ENCODE results near the gene ERBB2. TPM values are rescaled to one million over a fixed set of nuclear protein-coding genes. Genes with fewer than 3 reads are reported as not detected.

ERBB2 gene
- total and polyA plus RNA-seq, 2 of the 13 experiments (the other 11 are each of a cell fraction or from before 2014, with no cell fraction given), result 57.7 to 64.1 TPM

DNA sequence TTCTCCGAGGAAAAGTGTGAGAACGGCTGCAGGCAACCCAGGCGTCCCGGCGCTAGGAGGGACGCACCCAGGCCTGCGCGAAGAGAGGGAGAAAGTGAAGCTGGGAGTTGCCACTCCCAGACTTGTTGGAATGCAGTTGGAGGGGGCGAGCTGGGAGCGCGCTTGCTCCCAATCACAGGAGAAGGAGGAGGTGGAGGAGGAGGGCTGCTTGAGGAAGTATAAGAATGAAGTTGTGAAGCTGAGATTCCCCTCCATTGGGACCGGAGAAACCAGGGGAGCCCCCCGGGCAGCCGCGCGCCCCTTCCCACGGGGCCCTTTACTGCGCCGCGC is at the start of gene ERBB2 (continued):
- TF ChIP-seq, protein P1, sequence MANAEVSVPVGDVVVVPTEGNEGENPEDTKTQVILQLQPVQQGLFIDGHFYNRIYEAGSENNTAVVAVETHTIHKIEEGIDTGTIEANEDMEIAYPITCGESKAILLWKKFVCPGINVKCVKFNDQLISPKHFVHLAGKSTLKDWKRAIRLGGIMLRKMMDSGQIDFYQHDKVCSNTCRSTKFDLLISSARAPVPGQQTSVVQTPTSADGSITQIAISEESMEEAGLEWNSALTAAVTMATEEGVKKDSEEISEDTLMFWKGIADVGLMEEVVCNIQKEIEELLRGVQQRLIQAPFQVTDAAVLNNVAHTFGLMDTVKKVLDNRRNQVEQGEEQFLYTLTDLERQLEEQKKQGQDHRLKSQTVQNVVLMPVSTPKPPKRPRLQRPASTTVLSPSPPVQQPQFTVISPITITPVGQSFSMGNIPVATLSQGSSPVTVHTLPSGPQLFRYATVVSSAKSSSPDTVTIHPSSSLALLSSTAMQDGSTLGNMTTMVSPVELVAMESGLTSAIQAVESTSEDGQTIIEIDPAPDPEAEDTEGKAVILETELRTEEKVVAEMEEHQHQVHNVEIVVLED (CRISPR knock-in tag; IDR thresholded peaks at IDR 0.05; ENCODE audit: borderline replicate concordance), result no peak
- TF ChIP-seq TGIF2 (CRISPR knock-in tag; IDR thresholded peaks at IDR 0.05) (0 out of 2 replicates have a peak, but pooled peaks have one; percentile 5), SMYD3 (CRISPR knock-in tag; IDR thresholded peaks at IDR 0.05) (no peak), ZNF224 (CRISPR knock-in tag; IDR thresholded peaks at IDR 0.05) (no peak), SYNCRIP (IDR thresholded peaks at IDR 0.05; ENCODE audit: insufficient read depth, low read depth, low read length) (no peak), U2AF1 (optimal IDR thresholded peaks at IDR 0.05; ENCODE audit: low read depth, low read length) (no peak), FOXC1 (CRISPR knock-in tag; IDR thresholded peaks at IDR 0.05; ENCODE audit: borderline replicate concordance) (no peak), CBX5 (CRISPR knock-in tag; IDR thresholded peaks at IDR 0.05; ENCODE audit: borderline replicate concordance) (no peak), SOX13 (IDR thresholded peaks at IDR 0.05) (no peak), SOX13 (CRISPR knock-in tag; conservative IDR thresholded peaks at IDR 0.05 in 1 of 2, IDR thresholded peaks at IDR 0.05 in 1 of 2) (peak in 1 of 2 experiments; percentile 44; a peak in 2 of 4 replicates), ZNF101 (CRISPR knock-in tag; IDR thresholded peaks at IDR 0.05; ENCODE audit: borderline replicate concordance, low read depth) (no peak), PHB2 (IDR thresholded peaks at IDR 0.05; ENCODE audit: partially characterized antibody) (no peak), DMAP1 (CRISPR knock-in tag; IDR thresholded peaks at IDR 0.05) (peak; percentile 55; the same call in 1 of the 2 replicates), FOXK1 (CRISPR knock-in tag; IDR thresholded peaks at IDR 0.05; ENCODE audit: borderline replicate concordance, low read depth) (no peak)
- TF ChIP-seq, protein P2, sequence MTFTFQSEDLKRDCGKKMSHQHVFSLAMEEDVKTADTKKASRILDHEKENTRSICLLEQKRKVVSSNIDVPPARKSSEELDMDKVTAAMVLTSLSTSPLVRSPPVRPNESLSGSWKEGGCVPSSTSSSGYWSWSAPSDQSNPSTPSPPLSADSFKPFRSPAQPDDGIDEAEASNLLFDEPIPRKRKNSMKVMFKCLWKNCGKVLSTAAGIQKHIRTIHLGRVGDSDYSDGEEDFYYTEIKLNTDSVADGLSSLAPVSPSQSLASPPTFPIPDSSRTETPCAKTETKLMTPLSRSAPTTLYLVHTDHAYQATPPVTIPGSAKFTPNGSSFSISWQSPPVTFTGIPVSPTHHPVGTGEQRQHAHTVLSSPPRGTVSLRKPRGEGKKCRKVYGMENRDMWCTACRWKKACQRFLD (CRISPR knock-in tag; IDR thresholded peaks at IDR 0.05; ENCODE audit: borderline replicate concordance), result no peak
- TF ChIP-seq, protein P3, sequence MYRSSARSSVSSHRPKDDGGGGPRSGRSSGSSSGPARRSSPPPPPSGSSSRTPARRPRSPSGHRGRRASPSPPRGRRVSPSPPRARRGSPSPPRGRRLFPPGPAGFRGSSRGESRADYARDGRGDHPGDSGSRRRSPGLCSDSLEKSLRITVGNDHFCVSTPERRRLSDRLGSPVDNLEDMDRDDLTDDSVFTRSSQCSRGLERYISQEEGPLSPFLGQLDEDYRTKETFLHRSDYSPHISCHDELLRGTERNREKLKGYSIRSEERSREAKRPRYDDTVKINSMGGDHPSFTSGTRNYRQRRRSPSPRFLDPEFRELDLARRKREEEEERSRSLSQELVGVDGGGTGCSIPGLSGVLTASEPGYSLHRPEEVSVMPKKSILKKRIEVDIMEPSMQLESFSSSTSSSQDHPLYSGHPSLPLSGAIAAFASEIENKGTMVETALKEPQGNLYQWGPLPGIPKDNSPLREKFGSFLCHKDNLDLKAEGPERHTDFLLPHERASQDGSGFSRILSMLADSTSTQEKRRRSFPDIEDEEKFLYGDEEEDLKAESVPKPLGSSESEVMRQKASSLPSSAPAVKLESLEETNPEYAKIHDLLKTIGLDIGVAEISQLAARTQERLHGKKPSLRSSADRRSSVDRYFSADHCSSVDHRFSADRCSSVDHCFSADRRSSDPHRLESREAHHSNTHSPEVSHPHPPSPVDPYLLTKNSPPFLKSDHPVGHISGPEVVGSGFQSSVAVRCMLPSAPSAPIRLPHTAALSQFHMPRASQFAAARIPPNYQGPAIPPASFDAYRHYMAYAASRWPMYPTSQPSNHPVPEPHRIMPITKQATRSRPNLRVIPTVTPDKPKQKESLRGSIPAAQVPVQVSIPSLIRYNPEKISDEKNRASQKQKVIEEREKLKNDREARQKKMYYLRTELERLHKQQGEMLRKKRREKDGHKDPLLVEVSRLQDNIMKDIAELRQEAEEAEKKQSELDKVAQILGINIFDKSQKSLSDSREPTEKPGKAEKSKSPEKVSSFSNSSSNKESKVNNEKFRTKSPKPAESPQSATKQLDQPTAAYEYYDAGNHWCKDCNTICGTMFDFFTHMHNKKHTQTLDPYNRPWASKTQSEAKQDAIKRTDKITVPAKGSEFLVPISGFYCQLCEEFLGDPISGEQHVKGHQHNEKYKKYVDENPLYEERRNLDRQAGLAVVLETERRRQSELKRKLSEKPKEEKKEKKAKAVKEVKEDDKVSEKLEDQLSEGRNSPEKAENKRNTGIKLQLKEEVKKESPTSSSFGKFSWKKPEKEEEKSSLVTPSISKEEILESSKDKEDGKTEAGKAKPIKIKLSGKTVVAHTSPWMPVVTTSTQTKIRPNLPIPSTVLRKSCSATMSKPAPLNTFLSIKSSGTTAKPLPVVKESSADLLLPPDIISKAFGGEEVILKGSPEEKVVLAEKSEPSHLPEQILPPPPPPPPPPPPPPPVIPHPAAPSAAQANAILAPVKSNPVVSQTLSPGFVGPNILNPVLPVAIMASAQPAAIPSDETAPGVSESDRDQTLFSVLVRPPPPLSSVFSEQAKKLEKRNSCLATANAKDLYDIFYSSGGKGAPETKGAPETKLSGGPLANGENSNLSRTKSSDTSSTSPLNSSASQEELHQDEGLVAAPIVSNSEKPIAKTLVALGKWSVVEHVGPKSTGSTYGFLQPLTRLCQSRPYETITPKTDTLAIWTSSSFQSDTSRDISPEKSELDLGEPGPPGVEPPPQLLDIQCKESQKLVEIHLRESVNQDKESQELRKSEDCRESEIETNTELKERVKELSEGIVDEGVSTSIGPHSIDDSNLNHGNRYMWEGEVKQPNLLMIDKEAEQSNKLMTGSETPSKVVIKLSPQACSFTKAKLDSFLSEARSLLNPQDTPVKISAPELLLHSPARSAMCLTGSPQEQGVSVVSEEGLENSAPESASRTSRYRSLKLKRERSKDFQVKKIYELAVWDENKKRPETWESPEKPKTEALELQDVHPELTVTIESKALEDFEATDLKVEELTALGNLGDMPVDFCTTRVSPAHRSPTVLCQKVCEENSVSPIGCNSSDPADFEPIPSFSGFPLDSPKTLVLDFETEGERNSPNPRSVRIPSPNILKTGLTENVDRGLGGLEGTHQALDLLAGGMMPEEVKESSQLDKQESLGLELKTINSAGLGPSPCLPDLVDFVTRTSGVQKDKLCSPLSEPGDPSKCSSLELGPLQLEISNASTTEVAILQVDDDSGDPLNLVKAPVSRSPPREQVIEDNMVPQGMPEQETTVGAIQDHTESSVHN (CRISPR knock-in tag; IDR thresholded peaks at IDR 0.05), result no peak
- TF ChIP-seq, protein P4, sequence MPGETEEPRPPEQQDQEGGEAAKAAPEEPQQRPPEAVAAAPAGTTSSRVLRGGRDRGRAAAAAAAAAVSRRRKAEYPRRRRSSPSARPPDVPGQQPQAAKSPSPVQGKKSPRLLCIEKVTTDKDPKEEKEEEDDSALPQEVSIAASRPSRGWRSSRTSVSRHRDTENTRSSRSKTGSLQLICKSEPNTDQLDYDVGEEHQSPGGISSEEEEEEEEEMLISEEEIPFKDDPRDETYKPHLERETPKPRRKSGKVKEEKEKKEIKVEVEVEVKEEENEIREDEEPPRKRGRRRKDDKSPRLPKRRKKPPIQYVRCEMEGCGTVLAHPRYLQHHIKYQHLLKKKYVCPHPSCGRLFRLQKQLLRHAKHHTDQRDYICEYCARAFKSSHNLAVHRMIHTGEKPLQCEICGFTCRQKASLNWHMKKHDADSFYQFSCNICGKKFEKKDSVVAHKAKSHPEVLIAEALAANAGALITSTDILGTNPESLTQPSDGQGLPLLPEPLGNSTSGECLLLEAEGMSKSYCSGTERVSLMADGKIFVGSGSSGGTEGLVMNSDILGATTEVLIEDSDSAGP (CRISPR knock-in tag; IDR thresholded peaks at IDR 0.05; ENCODE audit: borderline replicate concordance), result 0 out of 2 replicates have a peak, but pooled peaks have one; percentile 6
